HG02870 (cell line): Measurements from ENCODE around the gene PMCH.
"Not testable (repeated sequence)": the region's sequence is repeated elsewhere in the genome, so short reads cannot be mapped to it uniquely, and the experiment has no call there.

Experiments
- ATAC-seq: cut with Tn5 transposase; IDR thresholded peaks from one replicate; pipeline ENCODE4 v1.9.1; 2021; ENCODE audit warnings: mild to moderate bottlenecking, moderate library complexity; ENCODE audit not compliant: unreplicated experiment

Gene PMCH

GRCh38 chr12:102147062-102147587 lies 50.5 kb downstream of the PMCH start:
- not testable (repeated sequence) for ATAC-seq
